GM18519 (cell line): ENCODE results near the gene SFT2D3.

Source experiments
- ATAC-seq: cut with Tn5 transposase; IDR thresholded peaks from one replicate; pipeline ENCODE4 v1.9.1; 2021; ENCODE audit warnings: mild to moderate bottlenecking, moderate library complexity; ENCODE audit not compliant: unreplicated experiment, low FRiP score

SFT2D3 gene

DNA sequence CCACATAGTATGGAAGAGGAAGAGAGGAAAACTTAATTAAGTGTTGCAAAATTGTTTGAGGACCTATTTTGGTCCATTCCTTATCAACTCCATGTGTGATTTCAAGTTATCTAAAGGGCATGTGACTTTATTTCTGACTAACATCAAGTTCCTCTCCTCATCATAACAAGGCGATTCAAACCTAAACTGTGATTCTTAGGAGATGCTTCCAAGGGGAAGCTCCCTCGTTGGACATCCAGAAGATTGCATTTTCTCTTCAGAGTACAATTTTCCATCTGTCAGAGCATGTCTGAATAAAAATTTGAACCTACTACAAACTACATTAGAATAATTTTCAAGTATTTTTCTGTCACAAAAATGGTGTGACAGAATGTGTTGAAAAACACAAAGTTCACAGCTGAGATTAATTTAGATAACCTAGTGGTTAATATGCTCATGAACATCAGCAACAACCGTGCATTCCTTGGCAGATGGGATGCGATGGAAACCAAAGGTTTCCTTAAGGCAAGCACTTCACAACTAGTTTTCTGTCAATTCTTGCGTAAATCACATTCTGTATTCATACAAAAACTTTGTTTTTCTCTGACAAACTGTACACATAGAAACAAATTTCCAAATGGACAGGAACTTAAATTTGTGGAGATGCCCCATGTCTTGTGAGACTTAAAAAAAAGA is 4.2 kb downstream of the SFT2D3 start:
- no peak for ATAC-seq

DNA sequence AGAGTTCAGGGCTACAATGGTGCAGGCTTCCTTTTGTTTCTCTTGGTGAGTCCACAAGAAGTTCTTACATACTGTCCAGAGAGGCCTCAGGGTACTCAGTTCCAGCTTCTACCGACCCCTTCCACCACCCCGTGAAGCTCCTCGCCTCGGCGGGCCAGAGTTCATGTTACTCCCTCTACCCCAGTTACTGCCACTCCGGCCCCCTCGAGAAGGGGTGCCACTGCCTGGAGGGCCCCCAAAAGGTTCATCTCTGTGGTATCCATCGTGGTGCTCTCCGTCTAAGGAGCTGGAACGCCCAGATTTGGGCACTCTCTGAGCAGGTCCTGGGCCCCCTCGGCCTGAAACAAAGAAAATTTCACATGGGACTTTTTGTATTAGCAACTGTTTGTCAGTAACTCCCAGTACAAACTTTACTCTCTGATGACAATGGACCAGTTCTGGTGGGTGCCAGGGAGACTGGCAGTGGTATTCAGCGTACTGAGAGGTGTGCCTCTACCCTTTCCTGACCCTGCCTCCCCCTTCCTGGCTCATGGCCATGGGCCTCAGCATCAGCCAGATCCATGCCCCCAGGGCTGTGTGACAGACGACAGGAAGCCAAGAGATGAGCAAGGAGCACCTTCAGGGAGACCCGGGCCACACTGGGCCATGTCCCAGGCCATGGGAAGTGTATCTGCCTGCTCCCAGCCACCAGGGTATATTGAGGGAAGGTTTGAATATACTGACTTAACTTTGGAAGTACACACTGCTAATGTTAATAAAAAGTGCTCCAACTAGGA is 5.1 kb downstream of the SFT2D3 start:
- ATAC-seq: no peak

DNA sequence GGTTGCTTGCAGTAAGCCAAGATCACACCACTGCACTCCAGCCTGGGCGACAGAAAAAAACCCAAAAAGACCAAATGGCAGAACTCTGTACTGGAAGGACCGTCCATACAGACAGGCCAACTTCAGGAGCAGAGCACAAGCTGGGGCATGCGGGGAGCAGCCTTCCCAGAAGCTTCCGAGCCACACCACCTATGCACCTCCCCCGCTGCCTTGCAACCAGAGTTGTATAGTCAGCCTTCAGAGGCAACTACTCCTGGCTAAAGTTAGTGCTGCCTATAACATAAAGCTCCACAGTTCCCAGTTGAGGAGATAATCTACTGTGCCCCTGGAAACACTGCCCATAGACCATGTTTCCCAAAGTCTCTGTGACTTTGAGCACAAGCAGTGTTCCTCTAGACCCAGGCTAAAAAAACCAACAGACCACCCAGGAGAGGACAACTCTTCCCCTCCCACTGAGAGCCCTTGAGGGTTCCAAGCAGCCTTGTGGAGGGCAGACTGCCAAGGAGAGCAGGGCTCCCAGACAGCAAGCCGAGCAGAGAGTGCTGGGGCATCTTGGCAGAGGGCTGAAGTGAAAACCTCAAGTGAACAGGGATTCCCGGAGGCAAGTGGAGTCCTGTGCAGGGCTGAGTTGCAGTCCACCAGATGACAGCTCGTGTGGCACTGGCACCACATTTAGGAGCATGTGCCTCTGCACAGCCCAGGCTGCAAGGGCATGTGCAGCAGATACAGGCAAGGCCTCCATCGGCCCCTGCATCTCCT is 6.8 kb downstream of the SFT2D3 start:
- no peak for ATAC-seq

DNA sequence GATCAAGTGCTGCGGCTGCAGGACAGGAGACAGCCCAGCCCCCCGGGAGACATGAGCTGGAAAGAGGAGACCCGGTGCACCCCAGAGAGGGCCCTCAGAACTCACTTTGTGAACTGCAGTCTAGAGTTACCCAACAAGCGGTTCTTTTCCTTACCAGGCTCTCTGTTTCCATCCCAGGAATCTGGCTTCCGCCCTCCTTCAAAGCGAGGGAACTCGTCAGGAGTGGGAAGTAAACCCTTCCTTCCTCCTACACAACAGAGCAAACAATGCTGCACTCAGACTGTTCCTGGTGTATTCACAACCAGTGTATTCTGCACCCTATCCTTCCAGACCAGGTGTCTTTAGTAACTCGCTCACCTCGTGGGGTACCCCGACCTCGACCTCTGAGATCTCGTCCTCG is 8.0 kb downstream of the SFT2D3 start:
- ATAC-seq: no peak

DNA sequence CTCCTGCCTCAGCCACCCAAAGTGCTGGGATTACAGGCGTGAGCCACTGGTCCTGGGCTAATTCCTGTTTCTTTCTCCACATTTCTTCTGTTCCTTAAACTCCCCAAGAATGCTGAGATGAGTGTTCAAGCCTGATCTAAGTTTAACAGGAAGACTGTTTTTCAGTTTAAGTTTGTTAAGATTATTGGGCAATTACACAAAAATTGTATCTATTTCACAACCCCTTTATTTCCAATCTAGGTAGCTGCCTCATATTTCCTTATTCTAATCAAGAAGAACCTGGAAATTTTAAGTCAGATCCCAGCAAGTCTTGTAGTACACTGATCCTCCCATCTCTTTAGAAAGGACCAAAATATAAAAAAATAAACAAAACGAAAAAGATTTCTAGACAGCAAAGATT is 11.7 kb downstream of the SFT2D3 start:
- no peak for ATAC-seq

DNA sequence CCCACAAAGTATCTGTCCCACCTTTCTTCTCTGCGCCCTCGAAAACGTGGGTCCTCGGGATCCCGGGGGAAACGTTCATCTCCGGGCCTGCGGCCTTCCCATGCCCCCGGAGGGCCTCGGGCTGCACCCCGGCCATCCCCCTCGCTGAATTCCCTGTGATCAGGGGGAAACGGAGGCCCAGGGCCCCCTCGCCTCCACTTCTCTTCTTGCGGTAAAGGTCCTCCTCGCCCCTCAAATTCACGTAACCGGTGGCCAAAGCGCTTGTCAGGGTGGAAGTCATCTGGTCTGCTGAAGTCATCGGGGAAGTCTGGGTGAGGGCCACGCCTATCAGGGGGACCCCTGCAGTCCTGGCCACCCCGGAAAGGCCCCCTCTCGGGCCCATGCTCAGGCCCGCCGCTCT is 12.3 kb downstream of the SFT2D3 start:
- no peak for ATAC-seq

DNA sequence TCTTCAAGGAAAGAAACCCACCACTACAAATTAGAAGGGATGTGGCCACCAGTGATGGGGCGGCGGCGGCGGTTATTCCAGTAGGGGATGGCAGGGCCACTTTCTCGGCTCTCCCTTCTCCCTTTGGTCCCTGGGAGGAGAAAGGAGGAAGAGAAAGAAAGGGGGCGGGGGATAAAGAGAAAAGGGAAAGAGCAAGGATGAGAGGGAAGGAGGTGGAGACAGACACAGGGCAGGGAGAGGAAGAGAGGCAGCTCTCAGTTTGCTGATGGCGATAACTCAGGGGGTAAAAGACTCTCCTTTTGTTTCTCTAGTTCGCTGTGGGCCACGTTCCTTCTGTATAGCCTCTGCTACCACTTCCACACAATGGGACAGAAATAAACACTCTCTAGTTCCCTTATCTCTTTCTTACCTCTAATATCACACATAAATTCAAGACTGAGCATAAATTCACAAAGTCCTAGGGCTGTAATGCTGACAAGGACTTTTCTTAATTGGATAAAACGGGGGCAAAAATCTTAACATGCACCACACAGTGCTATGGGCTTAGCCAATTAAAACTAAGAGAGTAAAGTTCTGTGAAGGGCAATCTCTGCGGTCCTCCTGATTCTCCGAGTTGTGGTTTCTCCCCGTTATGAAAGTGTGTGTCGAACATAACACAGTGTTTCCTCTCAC is 14.6 kb downstream of the SFT2D3 start:
- ATAC-seq: no peak

DNA sequence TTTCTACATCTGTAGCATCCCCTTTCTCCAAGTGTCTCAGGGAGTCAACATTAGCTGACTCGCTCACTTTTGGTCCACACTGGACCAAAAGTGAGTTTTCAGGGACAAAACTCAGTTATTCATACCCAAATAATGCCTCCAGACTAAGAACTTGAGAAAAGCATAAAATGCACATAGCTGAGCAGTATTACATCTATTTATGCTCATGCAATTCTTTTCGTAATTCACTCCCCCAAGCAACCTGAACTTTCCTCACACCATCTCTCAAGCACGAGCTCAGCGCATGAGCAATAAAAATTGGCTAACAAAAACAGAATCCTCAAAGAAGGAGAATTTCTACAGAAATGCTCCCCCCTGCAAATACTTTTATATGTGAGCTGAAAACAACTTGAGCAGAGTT is 17.0 kb downstream of the SFT2D3 start:
- no peak for ATAC-seq

DNA sequence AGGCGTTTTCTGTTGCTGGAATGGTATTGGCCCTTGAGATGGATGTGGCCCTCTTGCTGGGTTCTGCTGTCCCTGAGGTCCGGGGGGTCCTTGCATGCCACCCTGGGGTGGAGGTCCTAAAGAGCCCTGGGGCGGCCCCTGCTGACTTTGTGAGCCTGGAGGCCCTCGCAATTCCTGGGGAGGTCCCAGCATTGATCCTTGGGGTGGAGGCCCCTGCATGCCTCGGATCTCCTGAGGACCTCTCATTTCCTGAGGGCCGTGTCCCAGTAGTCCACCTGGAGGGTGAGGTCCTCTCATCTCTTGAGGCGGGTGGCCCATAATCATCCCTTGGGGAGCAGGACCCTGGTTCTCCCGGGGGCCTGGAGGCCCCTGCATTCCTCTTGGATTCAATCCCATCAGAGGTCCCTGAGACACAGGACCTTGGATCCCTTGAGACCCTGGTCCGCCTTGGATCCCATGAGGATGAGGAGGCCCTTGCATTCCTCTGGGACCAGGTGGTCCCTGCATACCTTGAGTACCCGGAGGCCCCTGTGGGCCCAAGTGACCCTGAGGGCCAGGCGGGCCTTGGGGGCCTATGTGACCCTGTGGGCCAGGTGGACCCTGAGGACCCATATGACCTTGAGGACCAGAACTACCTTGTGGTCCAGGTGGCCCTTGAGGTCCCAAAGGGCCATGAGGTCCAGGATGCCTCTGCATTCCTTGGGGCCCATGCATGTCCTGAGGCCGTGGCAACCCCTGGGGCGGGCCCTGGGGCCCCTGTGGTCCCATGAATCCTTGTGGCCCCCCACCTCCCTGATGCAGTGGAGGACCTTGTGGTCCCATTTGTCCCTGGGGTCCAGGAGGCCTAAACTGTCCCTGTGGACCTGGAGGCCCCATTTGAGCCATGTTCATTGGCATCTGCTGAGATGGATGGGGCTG is 18.3 kb downstream of the SFT2D3 start:
- ATAC-seq: no peak

DNA sequence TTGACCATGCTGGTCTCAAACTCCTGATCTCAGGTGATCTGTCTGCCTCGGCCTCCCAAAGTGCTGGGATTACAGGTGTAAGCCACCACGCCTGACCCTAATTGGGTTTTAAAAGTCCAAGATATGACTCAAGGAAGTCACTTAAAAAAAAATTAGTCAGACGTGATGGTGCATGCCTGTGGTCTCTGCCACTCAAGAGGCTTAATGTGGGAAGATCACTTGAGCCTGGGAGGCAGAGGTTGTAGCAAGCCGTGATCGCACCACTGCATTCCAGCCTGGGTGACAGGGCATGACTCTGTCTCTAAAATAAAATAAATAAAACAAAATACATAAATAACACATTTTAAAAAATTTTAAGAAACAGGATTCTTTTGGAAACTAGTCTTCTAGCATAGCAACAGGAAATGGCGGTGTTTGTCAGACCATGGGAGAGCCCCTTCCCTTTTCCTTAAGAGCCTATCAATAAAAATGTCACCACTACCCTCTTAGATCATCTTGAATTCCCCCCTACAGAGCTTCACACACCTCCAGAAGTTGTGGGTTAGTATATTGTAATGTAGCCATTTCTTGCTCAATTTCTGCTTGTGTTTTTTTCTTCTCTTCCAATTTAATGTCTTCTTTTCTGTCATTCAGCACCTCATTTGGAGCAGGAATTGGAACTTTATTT is 20.1 kb downstream of the SFT2D3 start:
- no peak for ATAC-seq

DNA sequence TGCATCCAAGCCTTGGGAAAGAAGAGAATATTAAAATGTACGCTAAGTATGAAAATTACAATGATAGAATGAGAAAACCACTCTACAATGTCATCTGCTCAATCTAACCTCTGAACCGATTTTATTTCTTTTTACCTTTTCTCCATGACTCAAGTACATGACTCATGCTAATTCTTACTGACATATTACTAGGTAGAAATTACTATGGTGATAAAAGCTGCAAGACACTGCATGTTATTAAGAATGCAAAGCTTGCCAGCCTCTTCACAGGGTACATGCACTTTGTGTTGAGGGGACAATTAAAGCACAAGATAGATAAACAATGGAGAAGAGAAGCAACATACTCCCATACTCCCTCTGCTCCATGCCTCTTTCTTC is 20.7 kb downstream of the SFT2D3 start:
- ATAC-seq: no peak

DNA sequence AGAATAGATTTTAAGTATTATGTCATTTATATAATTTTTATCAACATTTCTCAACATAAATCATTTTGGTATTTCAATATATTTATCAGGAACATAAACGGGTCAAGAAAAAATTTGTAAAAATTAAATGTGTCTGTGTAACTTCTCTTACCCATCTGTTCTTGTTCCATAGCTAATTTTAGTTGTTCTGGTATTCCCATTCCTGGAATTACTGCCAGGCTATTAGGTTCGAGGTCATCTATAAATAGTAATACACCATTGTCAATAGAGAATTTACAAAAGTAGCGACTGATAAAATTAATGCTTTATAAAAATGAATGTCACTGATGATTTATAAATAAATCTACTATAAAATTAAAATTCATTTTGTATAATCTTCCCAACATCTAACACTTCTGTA is 21.5 kb downstream of the SFT2D3 start:
- no peak for ATAC-seq

DNA sequence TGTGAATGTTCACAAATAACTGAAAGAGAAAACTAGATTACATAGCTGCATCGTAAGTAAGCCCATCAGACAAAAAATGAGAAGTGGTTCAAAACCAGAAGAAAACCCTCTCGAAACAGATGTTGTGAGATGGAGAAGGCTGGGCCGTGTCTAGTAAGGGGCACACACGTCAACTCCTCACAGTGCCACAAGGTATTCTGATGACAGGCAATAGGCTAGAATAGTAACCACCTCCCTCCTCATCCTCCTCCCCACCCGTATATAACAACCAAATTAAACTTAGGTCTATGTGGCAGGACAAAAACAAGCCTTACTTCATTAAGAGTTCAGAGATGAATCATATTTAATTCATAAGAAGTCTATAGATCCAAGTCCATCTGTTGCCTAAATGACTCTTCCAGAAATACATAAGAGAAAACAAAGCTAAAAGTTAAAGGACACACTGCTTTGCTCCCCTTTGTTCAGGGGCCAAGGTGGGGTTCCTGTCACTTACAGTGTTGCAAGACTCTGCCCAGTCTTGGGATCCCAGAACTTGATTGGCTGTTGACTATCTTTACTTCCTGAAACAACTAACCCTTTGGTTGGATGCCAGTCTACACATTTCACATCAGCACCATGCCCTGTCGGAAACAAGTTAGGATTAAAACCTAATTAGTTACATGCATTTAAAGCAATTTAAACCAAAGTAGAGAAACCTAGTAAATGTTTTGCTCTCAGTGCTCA is 25.0 kb downstream of the SFT2D3 start:
- ATAC-seq: no peak

DNA sequence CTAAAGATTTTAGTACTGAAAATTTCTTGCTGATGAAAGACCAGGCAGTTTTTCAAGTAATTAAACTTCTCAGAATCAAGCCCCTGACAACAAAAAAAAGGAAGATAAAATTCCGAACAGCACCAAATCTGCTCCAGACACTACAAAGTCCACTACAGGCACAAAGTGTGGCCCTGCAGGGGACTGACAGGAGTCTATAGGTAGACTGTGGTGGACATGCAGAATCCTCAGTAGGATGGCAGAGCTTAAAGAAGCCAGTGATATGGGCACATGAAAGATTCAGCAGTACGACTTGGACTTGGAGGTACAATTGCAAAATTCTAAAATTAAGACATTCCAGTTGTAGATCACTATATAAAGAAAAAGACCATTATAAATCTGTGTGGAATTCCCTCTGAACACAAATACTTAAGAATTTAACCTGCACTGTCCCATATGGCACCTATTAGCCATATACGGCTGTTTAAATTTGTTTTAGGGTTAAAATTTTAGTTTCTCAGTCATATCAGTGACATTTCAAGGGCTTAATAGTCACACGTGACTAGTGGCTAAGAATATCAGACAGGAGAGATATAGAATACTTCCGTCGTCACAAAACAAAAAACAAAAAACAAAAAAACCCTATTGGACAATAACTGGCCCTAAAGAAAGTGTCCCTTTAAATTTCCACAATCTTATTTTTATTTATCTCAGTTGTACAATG is 32.0 kb downstream of the SFT2D3 start:
- ATAC-seq: no peak

DNA sequence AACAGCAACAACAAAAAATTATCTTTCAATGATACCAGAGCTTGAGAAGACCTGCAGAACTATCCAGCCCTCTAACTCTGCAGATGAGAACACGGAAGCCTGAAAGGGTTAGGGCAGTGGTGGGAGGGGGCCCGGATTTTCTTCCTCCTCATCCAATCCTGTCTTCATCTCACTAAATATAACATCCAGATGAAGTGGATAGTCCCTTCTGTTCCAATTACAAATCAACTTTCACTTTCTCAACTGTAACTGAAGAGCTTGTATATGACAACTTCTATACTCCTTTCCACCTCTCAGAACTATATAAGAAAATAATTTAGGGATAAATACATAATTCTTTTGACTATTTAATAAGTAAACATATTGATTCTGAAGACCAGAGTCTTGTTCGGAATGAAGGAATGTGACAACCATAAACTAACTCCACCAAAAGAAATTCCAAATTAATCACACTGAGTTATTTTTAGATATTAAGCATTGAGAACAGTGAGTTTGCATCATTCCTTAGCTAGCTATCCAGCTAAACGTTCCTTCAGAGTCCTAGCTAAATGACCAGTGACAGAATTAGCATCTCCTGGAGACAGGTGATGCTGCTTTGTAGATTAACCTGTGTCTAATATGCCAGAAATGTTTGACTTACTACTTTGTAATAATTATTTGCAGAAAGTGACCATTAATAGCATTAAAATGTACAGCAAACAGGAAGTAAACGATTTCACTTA is 32.7 kb downstream of the SFT2D3 start:
- ATAC-seq: no peak

DNA sequence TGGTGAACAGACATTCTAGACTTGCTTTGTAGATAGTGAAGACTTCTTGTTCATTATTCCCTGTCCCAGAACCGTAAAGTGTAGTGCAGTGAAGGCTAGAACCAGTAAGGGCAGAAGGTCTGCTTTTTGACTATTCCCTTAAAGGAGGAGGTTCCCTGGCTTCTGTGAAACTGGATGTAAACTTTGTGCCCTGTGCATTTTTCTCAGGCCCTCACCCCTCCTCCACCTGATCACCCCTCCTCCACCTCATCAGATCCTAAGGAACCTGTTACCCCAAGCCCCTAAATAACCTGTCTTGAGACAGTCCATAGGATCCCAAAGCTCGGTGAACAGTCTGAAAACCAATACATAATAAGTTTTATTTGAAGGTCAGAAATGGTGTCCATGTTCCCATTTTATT is 33.7 kb downstream of the SFT2D3 start:
- no peak for ATAC-seq

DNA sequence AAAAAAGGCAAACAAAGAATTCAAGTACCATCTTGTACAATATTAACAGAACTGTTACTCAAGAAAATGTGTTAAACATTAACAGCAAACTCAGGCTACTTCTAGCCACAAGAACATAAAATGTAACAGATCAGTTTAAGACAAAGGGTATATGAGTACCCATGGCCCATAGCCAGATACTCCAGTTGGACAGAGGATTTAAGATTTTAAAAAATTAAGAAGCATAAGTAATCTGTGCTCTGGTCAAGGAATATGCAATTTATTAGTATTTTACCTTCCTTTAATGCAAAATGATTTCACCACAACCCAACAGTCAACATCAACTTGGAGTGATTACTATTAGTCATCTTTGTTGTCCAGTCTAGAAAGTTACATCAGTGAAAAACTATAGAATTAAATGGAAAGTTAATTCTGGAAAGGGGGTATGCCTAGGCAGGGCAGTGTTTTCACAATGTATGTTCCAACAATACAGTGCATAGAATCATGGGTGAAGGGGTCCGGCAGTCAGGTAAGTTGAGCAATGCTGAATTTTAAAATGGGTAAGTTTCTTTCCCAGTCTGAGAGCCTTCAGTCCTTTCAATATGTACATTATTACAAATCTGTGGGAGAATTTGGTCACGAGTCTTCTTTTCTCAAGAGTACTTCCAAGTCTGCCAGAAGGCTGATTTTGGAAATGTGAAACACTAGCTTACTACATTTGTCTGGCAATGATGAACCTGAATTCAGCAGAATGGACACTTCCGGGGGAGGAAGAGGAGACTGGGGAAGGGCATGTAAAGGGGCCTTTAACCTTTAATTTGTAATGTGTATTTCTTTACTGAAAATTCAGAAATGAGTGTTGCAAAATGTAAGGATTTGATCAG is 34.5 kb downstream of the SFT2D3 start:
- ATAC-seq: no peak
